Bronchial epithelial cell (primary cell): ENCODE results near the gene ANKDD1B. TPM values are rescaled to one million over a fixed set of nuclear protein-coding genes. Genes with fewer than 3 reads are reported as not detected.

ENCODE experiments used
- DNase-seq: peaks from one replicate; pipeline ENCODE4 v3.0.0-alpha.2; 2010; ENCODE audit warnings: low read depth
- FAIRE-seq: peaks from 2 replicates; lab custom pipeline; 2011; peaks lifted over from hg19 to GRCh38; lab: Jason Lieb, UNC
- H3K27me3 ChIP-seq: 2 replicates; pipeline ENCODE4 v1.5.1; 2011; ENCODE audit warnings: low read length; ENCODE audit not compliant: control insufficient read depth, insufficient read depth
- H3K36me3 ChIP-seq: 2 replicates; pipeline ENCODE4 v1.5.1; 2011; ENCODE audit warnings: low read length; ENCODE audit not compliant: control insufficient read depth, insufficient read depth
- H3K4me3 ChIP-seq: 2 replicates; pipeline ENCODE4 v1.5.1; 2011; ENCODE audit warnings: mild to moderate bottlenecking, low read depth, low read length, control low read depth
- total RNA-seq: library from RNA; depleted of rRNA; stranded (reverse); fragments of >200 nt; gene quantifications from 2 replicates; pipeline ENCODE4 v1.2.1, GENCODE V29; 2014
- TF ChIP-seq, protein P1 (sequence below): IDR thresholded peaks from 2 replicates; pipeline ENCODE4 v1.5.1; 2011; ENCODE audit warnings: mild to moderate bottlenecking, moderate library complexity, low read length, control low read depth, inconsistent platforms; ENCODE audit not compliant: insufficient read depth, severe bottlenecking

ANKDD1B gene
- total RNA-seq, 1 donor from 2014 or later, result 1.3 TPM

DNA sequence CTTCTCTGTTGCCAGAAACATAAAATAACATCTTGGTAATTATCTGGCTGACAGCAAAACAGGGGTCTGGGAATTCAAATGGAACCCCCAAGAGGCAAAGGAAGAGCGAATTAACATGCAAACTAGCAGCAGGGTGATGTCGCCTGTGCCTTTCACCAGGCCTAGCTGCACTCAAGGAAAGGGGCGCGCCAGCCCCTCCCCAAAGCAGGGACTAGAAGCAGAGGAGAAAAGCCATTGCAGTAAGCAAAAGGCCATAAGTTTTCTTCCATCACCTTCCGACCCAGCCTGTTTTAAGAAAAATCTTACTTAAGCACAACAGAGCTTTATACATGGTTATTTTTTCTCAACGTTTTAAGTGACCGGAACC is 105.4 kb downstream of the ANKDD1B start:
- TF ChIP-seq, protein P1, sequence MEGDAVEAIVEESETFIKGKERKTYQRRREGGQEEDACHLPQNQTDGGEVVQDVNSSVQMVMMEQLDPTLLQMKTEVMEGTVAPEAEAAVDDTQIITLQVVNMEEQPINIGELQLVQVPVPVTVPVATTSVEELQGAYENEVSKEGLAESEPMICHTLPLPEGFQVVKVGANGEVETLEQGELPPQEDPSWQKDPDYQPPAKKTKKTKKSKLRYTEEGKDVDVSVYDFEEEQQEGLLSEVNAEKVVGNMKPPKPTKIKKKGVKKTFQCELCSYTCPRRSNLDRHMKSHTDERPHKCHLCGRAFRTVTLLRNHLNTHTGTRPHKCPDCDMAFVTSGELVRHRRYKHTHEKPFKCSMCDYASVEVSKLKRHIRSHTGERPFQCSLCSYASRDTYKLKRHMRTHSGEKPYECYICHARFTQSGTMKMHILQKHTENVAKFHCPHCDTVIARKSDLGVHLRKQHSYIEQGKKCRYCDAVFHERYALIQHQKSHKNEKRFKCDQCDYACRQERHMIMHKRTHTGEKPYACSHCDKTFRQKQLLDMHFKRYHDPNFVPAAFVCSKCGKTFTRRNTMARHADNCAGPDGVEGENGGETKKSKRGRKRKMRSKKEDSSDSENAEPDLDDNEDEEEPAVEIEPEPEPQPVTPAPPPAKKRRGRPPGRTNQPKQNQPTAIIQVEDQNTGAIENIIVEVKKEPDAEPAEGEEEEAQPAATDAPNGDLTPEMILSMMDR, result no peak
- peak overlapping the region; percentile 95 for H3K4me3 ChIP-seq
- FAIRE-seq, result no peak
- no peaks in the 10 kb centered on the region for H3K36me3 ChIP-seq
- no peaks in the 10 kb centered on the region for H3K27me3 ChIP-seq
- DNase-seq, result no peak

DNA sequence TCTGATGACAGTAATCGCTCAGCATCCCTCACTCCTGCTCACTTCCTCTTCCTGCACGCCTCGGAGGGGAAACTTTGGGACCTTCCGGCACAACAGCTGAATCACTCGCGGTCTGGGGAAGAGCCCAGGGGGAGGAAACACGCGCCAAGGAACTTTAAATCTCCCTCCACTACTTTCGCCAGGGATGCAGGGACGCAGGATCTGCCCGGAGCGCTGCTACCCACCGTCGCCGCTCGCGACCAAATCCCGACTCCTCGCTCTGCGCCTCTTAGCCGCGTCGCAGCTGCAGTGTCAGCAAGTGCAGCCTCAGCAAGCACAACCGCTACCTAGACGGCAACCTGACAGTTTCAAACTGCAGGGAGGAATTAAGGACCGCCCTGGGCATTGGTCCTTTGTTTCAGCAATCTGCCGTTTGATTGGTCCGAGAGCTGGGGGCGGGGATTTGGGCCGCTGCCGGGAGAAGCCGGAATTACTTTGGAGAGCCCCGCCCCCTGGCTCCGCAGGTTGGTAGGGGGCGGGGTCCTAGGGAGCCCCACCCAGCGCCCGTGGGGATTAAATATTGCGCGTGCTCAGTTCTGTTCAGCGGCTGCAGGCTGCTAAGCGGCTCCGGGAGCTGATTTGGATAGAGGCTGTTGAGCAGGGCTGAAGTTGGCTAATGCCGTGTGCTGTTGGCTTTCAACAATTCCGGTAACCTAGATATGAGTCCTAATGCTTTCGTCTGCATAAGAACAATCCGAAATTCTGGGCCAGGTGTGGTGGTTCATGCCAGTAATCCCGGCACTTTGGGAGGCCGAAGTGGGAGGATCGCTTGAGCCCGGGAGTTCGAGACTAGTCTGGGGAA is 106.0 kb downstream of the ANKDD1B start, which contains the start of gene POC5:
TSS of gene POC5 (minus strand) at position 356 of the 841 bp plus-strand sequence. CDS start 4,500 bp downstream, outside the sequence.
- H3K4me3 ChIP-seq, result peak within 1 kb of the TSS; percentile 95
- DNase-seq (peak; percentile 93), FAIRE-seq (no peak)
- TF ChIP-seq, protein P1, result no peak
- H3K36me3 ChIP-seq, result no peaks in the 10 kb centered on the region
- no peaks in the 10 kb centered on the region for H3K27me3 ChIP-seq

DNA sequence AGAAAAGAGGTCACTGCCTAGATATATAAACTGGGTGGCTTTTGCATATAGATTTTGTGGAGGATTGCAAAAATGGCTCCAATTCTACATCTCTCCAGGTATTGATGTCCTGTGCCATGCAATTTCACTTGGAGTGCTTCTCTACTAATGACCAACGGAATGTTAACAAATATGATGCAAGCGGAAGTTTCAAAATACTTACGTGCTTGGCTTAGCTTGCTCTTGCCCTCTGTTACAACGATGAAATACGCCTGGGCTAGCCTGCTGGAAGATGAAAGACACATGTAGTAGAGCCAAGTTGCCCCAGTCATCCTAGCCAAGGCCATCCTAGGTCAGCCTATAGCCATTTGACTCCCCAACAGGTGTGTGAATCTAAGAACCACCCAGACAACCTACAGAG is 109.6 kb downstream of the ANKDD1B start:
- Histone ChIP-seq H3K36me3 (no peaks in the 10 kb centered on the region), H3K4me3 (no peak overlapping the region), H3K27me3 (no peaks in the 10 kb centered on the region)
- FAIRE-seq, result no peak
- TF ChIP-seq, protein P1, result no peak
- peak; percentile 82 for DNase-seq

Other genes with a start within 250 kb of the ANKDD1B start
- 20.5 and 25.3 TPM in 2 replicates for gene CERT1, start 99.8 kb upstream of the ANKDD1B start, total RNA-seq
- gene POLK, start 99.6 kb upstream of the ANKDD1B start, total RNA-seq, result 22.4 and 23.8 TPM in 2 replicates
- gene POC5, start 106.0 kb downstream of the ANKDD1B start, total RNA-seq, result 8.3 and 16.3 TPM in 2 replicates